LNCaP clone FGC (cell line): ENCODE data around the gene SNRNP27.
A peak's percentile ranks its signal among the peaks of the same experiment; 100 is the strongest.

ENCODE experiments used
- DNase-seq: peaks from one replicate; pipeline ENCODE4 v3.0.0-alpha.2; 2011; ENCODE audit warnings: low read depth
- H3K4me3 ChIP-seq: 2 replicates; pipeline ENCODE4 v1.5.1; 2011; ENCODE audit warnings: mild to moderate bottlenecking, low read depth, low read length, control low read depth
- TF ChIP-seq, protein P1 (sequence below): IDR thresholded peaks from 2 replicates; pipeline ENCODE4 v1.5.1; 2012; ENCODE audit warnings: mild to moderate bottlenecking; ENCODE audit not compliant: control insufficient read depth, insufficient read depth; ENCODE audit errors: extremely low read depth

SNRNP27 gene

DNA sequence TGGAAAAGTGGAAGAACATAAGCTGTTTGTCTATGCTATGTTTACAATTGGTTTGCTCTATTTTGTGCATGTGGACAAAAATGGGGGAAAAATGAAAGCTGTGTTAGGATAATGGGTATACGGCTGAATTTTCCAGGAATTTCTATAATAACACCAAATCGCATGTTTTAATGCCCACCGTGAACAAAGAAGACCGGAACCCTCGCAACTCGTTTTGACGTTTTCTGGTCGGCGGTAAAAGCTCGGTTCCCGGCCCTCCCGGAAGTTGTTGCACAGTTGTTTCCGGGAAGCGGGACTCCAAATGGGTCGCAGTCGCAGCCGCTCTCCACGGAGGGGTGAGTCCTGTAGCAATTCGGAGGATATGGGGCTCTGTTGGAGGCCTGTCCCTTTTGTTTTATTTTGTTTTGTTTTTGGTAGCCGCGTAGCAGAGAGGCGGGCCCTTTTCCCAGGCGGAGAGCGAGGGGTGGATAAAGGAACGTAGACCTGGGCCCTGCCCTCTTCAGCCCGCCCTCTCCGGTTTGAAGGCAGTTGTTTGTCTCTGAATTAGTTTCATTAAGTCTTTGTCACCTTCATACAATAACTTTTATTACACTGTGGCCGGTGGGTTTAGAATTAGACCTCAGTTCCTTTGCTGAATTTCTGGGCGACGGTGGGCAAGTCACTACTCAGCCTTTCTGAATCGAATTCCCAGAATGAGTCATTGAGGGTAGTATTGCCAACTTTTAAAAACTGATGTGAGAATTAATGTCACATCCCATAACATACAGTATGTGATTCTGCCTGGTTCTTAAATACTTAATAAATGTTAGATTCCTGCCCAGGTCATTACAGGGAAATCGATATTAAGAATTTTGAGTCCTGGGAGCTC lies at the start of gene SNRNP27:
Gene SNRNP27, plus strand, starts transcription at position 273 of the 868 bp plus-strand sequence. Its CDS starts 29 bp downstream, at position 302.
- peak; percentile 25 for DNase-seq
- TF ChIP-seq, protein P1, sequence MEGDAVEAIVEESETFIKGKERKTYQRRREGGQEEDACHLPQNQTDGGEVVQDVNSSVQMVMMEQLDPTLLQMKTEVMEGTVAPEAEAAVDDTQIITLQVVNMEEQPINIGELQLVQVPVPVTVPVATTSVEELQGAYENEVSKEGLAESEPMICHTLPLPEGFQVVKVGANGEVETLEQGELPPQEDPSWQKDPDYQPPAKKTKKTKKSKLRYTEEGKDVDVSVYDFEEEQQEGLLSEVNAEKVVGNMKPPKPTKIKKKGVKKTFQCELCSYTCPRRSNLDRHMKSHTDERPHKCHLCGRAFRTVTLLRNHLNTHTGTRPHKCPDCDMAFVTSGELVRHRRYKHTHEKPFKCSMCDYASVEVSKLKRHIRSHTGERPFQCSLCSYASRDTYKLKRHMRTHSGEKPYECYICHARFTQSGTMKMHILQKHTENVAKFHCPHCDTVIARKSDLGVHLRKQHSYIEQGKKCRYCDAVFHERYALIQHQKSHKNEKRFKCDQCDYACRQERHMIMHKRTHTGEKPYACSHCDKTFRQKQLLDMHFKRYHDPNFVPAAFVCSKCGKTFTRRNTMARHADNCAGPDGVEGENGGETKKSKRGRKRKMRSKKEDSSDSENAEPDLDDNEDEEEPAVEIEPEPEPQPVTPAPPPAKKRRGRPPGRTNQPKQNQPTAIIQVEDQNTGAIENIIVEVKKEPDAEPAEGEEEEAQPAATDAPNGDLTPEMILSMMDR: no peak
- peak within 1 kb of the TSS; percentile 76 for H3K4me3 ChIP-seq

DNA sequence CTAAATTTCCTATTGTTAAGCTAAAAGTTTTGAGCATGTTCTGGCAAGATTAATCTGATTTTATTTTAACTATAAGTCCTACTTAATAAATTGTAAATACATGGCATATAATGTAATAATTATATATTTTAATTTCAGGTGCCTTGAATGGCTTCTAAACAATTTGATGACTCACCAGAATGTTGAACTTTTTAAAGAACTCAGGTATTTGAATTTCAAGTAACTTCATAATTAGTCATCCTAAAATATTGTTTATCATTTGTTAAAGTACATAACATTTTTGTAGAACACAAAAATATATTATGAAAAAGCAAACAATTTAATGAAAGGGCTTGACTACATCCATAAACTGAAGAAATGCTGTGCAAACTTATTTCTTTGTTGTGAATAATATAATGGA lies 49.8 kb upstream of the SNRNP27 start:
- no peak overlapping the region for H3K4me3 ChIP-seq
- no peak for DNase-seq
- TF ChIP-seq, protein P1: no peak

GRCh38 chr2:69844560-69844959 lies 49.2 kb upstream of the SNRNP27 start:
- TF ChIP-seq, protein P1: no peak
- DNase-seq: no peak
- H3K4me3 ChIP-seq: no peak overlapping the region

GRCh38 chr2:69846182-69847067 lies 47.3 kb upstream of the SNRNP27 start:
- H3K4me3 ChIP-seq: no peak overlapping the region
- TF ChIP-seq, protein P1: no peak
- DNase-seq: no peak

DNA sequence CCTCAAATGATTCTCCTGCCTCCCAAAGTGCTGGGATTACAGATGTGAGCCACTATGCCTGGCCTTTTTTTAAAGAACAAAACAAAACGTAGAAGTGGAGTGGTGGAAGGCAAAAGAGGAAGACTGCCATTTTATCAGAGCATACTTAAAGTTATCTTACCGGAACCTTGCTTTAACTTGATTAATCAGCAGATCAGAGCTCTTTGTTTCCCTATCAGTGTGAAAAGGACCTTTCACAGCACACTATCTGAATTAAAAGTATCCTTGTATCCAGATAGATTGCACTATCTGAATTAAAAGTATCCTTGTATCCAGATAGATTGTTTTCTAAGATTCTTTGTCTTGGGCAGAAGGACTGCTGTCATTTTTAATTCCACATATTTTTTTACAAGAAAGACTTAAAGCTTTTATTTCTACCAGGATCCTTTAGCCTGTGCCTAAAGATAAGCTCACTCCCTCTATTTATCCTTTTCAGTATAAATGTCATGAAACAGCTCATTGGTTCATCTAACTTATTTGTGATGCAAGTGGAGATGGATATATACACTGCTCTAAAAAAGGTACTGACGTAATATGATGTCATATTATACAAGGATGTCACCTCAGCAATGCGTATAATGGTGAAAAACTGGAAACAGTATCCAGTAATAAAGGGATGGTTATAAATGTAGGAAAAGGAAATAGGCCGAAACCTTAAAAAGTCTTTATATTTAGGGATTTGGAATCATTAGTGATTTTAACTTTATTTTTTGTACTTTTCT lies 46.5 kb upstream of the SNRNP27 start:
- TF ChIP-seq, protein P1: no peak
- no peak for DNase-seq
- no peak overlapping the region for H3K4me3 ChIP-seq

DNA sequence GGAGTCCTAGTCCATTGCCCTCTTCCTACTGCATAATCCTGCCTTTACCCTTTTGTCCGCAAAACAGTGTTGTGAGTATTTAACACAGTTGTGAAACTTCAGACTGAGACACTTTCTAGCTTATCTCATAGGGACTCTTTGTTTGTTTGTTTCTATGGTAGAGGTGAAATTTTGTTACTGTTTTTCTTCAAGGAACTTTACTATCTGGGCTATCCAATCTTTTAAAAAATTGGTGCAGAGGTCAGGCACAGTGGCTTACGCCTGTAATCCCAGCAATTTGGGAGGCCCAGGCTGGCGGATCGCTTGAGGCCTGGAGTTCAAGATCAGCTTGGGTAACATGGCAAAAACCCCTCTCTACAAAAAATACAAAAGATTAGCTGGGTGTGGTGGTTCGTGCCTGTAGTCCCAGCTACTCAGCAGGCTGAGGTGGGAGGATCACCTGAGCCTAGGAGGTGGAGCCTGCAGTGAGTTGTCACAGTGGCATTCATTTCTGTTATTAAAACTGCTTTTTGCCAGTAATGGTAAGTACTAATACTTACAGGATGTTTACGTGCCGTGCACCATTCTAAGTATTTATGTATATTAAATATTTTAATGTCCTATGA lies 45.5 kb upstream of the SNRNP27 start:
- TF ChIP-seq, protein P1: no peak
- no peak for DNase-seq
- no peak overlapping the region for H3K4me3 ChIP-seq
